ENCODE measurements around the gene CRADD.

DNA sequence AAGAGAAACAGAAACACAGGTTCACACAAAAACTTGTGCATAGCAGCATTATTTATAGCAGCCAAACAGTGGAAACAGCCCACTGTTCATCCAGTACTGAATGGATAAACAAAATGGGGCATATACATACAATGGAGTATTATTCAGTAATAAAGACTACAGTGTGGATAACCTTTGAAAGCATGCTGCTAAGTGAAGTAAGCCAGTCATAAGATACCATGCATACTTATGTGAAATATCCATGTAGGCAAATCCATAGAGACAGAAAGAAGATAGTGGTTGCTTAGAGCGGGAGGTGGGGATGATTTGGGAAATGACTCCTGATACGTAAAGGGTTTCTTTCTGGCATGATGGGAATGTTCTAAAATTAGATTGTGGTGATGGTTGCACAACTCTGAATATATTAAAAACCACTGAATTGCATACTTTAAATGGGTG lies 99.4 kb downstream of the CRADD start:
- TF ChIP-seq, protein P1, sequence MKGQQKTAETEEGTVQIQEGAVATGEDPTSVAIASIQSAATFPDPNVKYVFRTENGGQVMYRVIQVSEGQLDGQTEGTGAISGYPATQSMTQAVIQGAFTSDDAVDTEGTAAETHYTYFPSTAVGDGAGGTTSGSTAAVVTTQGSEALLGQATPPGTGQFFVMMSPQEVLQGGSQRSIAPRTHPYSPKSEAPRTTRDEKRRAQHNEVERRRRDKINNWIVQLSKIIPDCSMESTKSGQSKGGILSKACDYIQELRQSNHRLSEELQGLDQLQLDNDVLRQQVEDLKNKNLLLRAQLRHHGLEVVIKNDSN (IDR thresholded peaks at IDR 0.05) = no peak
- TF ChIP-seq CREB1 (IDR thresholded peaks at IDR 0.05; ENCODE audit: low read depth) (no peak), RAD21 (IDR thresholded peaks at IDR 0.05; ENCODE audit: low read depth) (no peak)
- TF ChIP-seq, protein P2, sequence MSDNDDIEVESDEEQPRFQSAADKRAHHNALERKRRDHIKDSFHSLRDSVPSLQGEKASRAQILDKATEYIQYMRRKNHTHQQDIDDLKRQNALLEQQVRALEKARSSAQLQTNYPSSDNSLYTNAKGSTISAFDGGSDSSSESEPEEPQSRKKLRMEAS (IDR thresholded peaks at IDR 0.05) = no peak
